Esophagus muscularis mucosa (tissue), 3 donors: Measurements from ENCODE around the gene STX16.

Source experiments
- POLR2A ChIP-seq: fragments of 450-650 bp; IDR thresholded peaks from one replicate; pipeline ENCODE4 v1.6.1; 2017; ENCODE audit warnings: antibody characterized with exemption, moderate library complexity, mild to moderate bottlenecking, low read depth
- TF ChIP-seq, protein P1 (sequence below), 3 experiments: fragments of 200-600 bp in 2 of 3; fragments of 450-650 bp in 1 of 3; sonication (generic) in 2 of 3; IDR thresholded peaks; one replicate each; pipeline ENCODE4 v1.5.1; 2017 to 2019; ENCODE audit warnings: antibody characterized with exemption in 3 of 3, mild to moderate bottlenecking in 2 of 3, moderate library complexity in 1 of 3

DNA sequence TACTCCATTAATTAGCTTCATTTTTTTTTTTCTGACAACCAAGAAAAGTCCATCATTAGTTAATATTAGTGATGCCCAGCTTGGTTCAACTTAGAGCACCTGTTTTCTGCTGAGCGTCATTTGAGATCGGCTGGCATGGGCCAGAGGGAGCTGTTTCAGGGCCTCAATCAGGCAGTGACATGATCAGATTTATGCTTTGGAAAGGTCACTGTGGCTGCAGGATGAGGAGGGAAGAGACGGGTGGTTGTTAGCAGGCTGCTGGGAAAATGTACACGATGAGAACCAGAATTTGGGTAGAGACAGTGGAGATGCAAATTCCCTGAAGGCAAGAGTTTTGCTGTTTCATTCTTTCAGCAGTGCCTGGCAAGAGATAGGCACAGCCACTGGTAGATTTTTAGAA is 4.4 kb upstream of the STX16 start:
- TF ChIP-seq, protein P1, sequence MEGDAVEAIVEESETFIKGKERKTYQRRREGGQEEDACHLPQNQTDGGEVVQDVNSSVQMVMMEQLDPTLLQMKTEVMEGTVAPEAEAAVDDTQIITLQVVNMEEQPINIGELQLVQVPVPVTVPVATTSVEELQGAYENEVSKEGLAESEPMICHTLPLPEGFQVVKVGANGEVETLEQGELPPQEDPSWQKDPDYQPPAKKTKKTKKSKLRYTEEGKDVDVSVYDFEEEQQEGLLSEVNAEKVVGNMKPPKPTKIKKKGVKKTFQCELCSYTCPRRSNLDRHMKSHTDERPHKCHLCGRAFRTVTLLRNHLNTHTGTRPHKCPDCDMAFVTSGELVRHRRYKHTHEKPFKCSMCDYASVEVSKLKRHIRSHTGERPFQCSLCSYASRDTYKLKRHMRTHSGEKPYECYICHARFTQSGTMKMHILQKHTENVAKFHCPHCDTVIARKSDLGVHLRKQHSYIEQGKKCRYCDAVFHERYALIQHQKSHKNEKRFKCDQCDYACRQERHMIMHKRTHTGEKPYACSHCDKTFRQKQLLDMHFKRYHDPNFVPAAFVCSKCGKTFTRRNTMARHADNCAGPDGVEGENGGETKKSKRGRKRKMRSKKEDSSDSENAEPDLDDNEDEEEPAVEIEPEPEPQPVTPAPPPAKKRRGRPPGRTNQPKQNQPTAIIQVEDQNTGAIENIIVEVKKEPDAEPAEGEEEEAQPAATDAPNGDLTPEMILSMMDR (IDR thresholded peaks at IDR 0.05) = no peak
- TF ChIP-seq POLR2A = no peak
